Esophagus squamous epithelium (tissue), 4 donors: ENCODE measurements around the gene TRIM54.
"Not testable (repeated sequence)": the region's sequence is repeated elsewhere in the genome, so short reads cannot be mapped to it uniquely, and the experiment has no call there.

ENCODE experiments used
- CTCF ChIP-seq, 6 experiments: fragments of 450-650 bp in 4 of 6; fragments of 200-600 bp in 2 of 6; sonication (generic) in 2 of 6; IDR thresholded peaks; one replicate each; pipeline ENCODE4 v1.5.1; 2016 to 2019; ENCODE audit warnings: antibody characterized with exemption in 6 of 6, mild to moderate bottlenecking in 4 of 6, moderate library complexity in 4 of 6
- POLR2A ChIP-seq, 4 donors: fragments of 450-650 bp; IDR thresholded peaks; one replicate each; pipeline ENCODE4 v1.6.1; 2017; ENCODE audit warnings: antibody characterized with exemption in 4 of 4, mild to moderate bottlenecking in 4 of 4, moderate library complexity in 3 of 4

DNA sequence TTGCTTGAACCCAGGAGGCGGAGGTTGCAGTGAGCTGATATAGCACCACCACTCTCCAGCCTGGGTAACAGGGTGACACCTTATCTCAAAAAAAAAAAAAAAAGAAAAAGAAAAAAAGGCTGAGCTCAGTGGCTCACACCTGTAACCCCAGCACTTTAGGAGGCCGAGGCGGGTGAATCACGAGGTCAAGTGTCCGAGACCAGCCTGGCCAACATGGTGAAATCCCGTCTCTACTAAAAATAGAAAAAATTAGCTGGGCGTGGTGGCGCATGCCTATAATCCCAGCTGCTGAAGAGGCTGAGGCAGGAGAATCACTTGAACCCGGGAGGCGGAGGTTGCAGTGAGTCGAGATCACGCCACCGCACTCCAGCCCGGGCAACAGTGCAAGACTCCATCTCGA lies 37.6 kb downstream of the TRIM54 start:
- not testable (repeated sequence) for TF ChIP-seq CTCF, POLR2A (IDR thresholded peaks at IDR 0.05)
